ENCODE measurements around the gene FPR1.

Gene FPR1

GRCh38 chr19:51751655-51752054 is at the start of gene FPR1:
FPR1 (minus strand) TSS chr19:51751878; CDS start chr19:51746994, 4,884 bp downstream.
- no peak for ATAC-seq
- H3K4me3 Mint-ChIP-seq = no peak within 1 kb of the TSS
- peaks cover 3% of the 10 kb centered on the region for H3K27me3 Mint-ChIP-seq
- DNase-seq = no peak
- H3K9me3 Mint-ChIP-seq = peaks cover 4% of the 10 kb centered on the region
- no peak within 1 kb of the TSS for H3K27ac Mint-ChIP-seq
- H3K4me1 Mint-ChIP-seq = no peaks in the 10 kb centered on the region
- no peaks in the 10 kb centered on the region for H3K36me3 Mint-ChIP-seq (ENCODE audit: low read depth)

- Mint-ChIP-seq H3K9me3 (peaks cover 37% of the 10 kb centered on the region), H3K4me3 (no peak overlapping the region), H3K27ac (no peak overlapping the region), H3K36me3 (ENCODE audit: low read depth) (peaks cover 1% of the 10 kb centered on the region), H3K4me1 (no peaks in the 10 kb centered on the region), H3K27me3 (peaks cover 17% of the 10 kb centered on the region)
- ATAC-seq (no peak), DNase-seq (no peak)
These were observed 49.0 kb upstream of the FPR1 start for GRCh38 chr19:51800473-51801244.

- H3K27ac Mint-ChIP-seq = no peak overlapping the region
- H3K9me3 Mint-ChIP-seq = peaks cover 40% of the 10 kb centered on the region
- ATAC-seq = no peak
- H3K4me3 Mint-ChIP-seq = no peak overlapping the region
- peaks cover 1% of the 10 kb centered on the region for H3K36me3 Mint-ChIP-seq (ENCODE audit: low read depth)
- peaks cover 18% of the 10 kb centered on the region for H3K27me3 Mint-ChIP-seq
- no peak for DNase-seq
- H3K4me1 Mint-ChIP-seq = no peaks in the 10 kb centered on the region
These were observed 48.2 kb upstream of the FPR1 start for GRCh38 chr19:51799774-51800472.

- no peak overlapping the region for H3K27ac Mint-ChIP-seq
- H3K4me3 Mint-ChIP-seq = no peak overlapping the region
- H3K36me3 Mint-ChIP-seq (ENCODE audit: low read depth) = no peaks in the 10 kb centered on the region
- no peak for DNase-seq
- H3K27me3 Mint-ChIP-seq = peaks cover 19% of the 10 kb centered on the region
- peaks cover 41% of the 10 kb centered on the region for H3K9me3 Mint-ChIP-seq
- no peaks in the 10 kb centered on the region for H3K4me1 Mint-ChIP-seq
- no peak for ATAC-seq
These were observed 47.5 kb upstream of the FPR1 start for GRCh38 chr19:51799034-51799773.

- H3K36me3 Mint-ChIP-seq (ENCODE audit: low read depth) = no peaks in the 10 kb centered on the region
- H3K4me3 Mint-ChIP-seq = no peak overlapping the region
- ATAC-seq = no peak
- H3K27ac Mint-ChIP-seq = no peak overlapping the region
- no peak for DNase-seq
- H3K9me3 Mint-ChIP-seq = peaks cover 37% of the 10 kb centered on the region
- peaks cover 19% of the 10 kb centered on the region for H3K27me3 Mint-ChIP-seq
- H3K4me1 Mint-ChIP-seq = no peaks in the 10 kb centered on the region
These were observed 46.4 kb upstream of the FPR1 start for GRCh38 chr19:51798062-51798461.

- Mint-ChIP-seq H3K27ac (no peak overlapping the region), H3K4me3 (no peak overlapping the region), H3K4me1 (no peaks in the 10 kb centered on the region), H3K9me3 (peaks cover 40% of the 10 kb centered on the region), H3K27me3 (peaks cover 19% of the 10 kb centered on the region), H3K36me3 (ENCODE audit: low read depth) (no peaks in the 10 kb centered on the region)
- ATAC-seq (no peak), DNase-seq (no peak)
These were observed 45.8 kb upstream of the FPR1 start for GRCh38 chr19:51797480-51797879.

GRCh38 chr19:51796195-51796679 is 44.6 kb upstream of the FPR1 start:
- H3K4me3 Mint-ChIP-seq = no peak overlapping the region
- peaks cover 22% of the 10 kb centered on the region for H3K27me3 Mint-ChIP-seq
- H3K36me3 Mint-ChIP-seq (ENCODE audit: low read depth) = no peaks in the 10 kb centered on the region
- peaks cover 40% of the 10 kb centered on the region for H3K9me3 Mint-ChIP-seq
- no peak overlapping the region for H3K27ac Mint-ChIP-seq
- DNase-seq (no peak), ATAC-seq (no peak)
- H3K4me1 Mint-ChIP-seq = no peaks in the 10 kb centered on the region

GRCh38 chr19:51794885-51795490 is 43.3 kb upstream of the FPR1 start, which contains the start of gene FPR3:
FPR3 (plus strand) TSS chr19:51795157; CDS start chr19:51823749, 28,592 bp downstream.
- peaks cover 20% of the 10 kb centered on the region for H3K27me3 Mint-ChIP-seq
- H3K36me3 Mint-ChIP-seq (ENCODE audit: low read depth) = no peaks in the 10 kb centered on the region
- H3K27ac Mint-ChIP-seq = no peak within 1 kb of the TSS
- ATAC-seq = no peak
- no peak within 1 kb of the TSS for H3K4me3 Mint-ChIP-seq
- no peaks in the 10 kb centered on the region for H3K4me1 Mint-ChIP-seq
- no peak for DNase-seq
- peaks cover 36% of the 10 kb centered on the region for H3K9me3 Mint-ChIP-seq

GRCh38 chr19:51793994-51794393 is 42.3 kb upstream of the FPR1 start:
- DNase-seq = no peak
- peaks cover 16% of the 10 kb centered on the region for H3K27me3 Mint-ChIP-seq
- no peaks in the 10 kb centered on the region for H3K36me3 Mint-ChIP-seq (ENCODE audit: low read depth)
- peaks cover 30% of the 10 kb centered on the region for H3K9me3 Mint-ChIP-seq
- ATAC-seq = no peak
- no peak overlapping the region for H3K27ac Mint-ChIP-seq
- H3K4me1 Mint-ChIP-seq = no peaks in the 10 kb centered on the region
- no peak overlapping the region for H3K4me3 Mint-ChIP-seq

- peaks cover 26% of the 10 kb centered on the region for H3K9me3 Mint-ChIP-seq
These were observed 41.3 kb upstream of the FPR1 start for GRCh38 chr19:51792932-51793331.

GRCh38 chr19:51789061-51789795 is 37.5 kb upstream of the FPR1 start:
- no peak overlapping the region for H3K4me3 Mint-ChIP-seq
- peaks cover 2% of the 10 kb centered on the region for H3K4me1 Mint-ChIP-seq
- H3K36me3 Mint-ChIP-seq (ENCODE audit: low read depth) = no peaks in the 10 kb centered on the region
- no peak overlapping the region for H3K27ac Mint-ChIP-seq
- no peak for DNase-seq
- peaks cover 6% of the 10 kb centered on the region for H3K27me3 Mint-ChIP-seq
- H3K9me3 Mint-ChIP-seq = peaks cover 10% of the 10 kb centered on the region
- no peak for ATAC-seq

More at GRCh38 chr19:51792932-51793331, 41.3 kb upstream of the FPR1 start:
- H3K4me3 Mint-ChIP-seq = no peak overlapping the region
- no peak for DNase-seq
- H3K27ac Mint-ChIP-seq = no peak overlapping the region
- H3K4me1 Mint-ChIP-seq = no peaks in the 10 kb centered on the region
- ATAC-seq = no peak
- peaks cover 20% of the 10 kb centered on the region for H3K27me3 Mint-ChIP-seq
- H3K36me3 Mint-ChIP-seq (ENCODE audit: low read depth) = no peaks in the 10 kb centered on the region

- H3K36me3 Mint-ChIP-seq (ENCODE audit: low read depth) = no peaks in the 10 kb centered on the region
- H3K4me1 Mint-ChIP-seq = peaks cover 2% of the 10 kb centered on the region
- no peak for DNase-seq
- H3K4me3 Mint-ChIP-seq = no peak overlapping the region
- peaks cover 6% of the 10 kb centered on the region for H3K27me3 Mint-ChIP-seq
- peaks cover 10% of the 10 kb centered on the region for H3K9me3 Mint-ChIP-seq
- H3K27ac Mint-ChIP-seq = no peak overlapping the region
- ATAC-seq = no peak
These were observed 36.4 kb upstream of the FPR1 start for GRCh38 chr19:51788029-51788428.

GRCh38 chr19:51786646-51787494 is 35.2 kb upstream of the FPR1 start:
- Mint-ChIP-seq H3K9me3 (peaks cover 7% of the 10 kb centered on the region), H3K27me3 (peaks cover 8% of the 10 kb centered on the region), H3K4me3 (no peak overlapping the region), H3K36me3 (ENCODE audit: low read depth) (no peaks in the 10 kb centered on the region), H3K27ac (no peak overlapping the region), H3K4me1 (peaks cover 2% of the 10 kb centered on the region)
- no peak for ATAC-seq
- no peak for DNase-seq
